GM12872 (cell line): ENCODE data around the gene H6PD.

Experiments used
- CTCF ChIP-seq: IDR thresholded peaks from 3 replicates; pipeline ENCODE4 v1.5.1; 2011; ENCODE audit warnings: low read depth, mild to moderate bottlenecking, low read length, moderate library complexity; ENCODE audit not compliant: insufficient read depth

Gene H6PD

GRCh38 chr1:9238134-9238533, 3.6 kb downstream of the H6PD start:
- no peak for TF ChIP-seq CTCF

- TF ChIP-seq CTCF = no peak
Observed at GRCh38 chr1:9238550-9238949, 4.0 kb downstream of the H6PD start.

- no peak for TF ChIP-seq CTCF
Observed at GRCh38 chr1:9239622-9240401, 5.2 kb downstream of the H6PD start.

- no peak for TF ChIP-seq CTCF
Observed at GRCh38 chr1:9240914-9241820, 6.6 kb downstream of the H6PD start.

GRCh38 chr1:9241891-9242290, 7.3 kb downstream of the H6PD start:
- no peak for TF ChIP-seq CTCF

- TF ChIP-seq CTCF = no peak
Observed at GRCh38 chr1:9242338-9242969, 7.9 kb downstream of the H6PD start.

- no peak for TF ChIP-seq CTCF
Observed at GRCh38 chr1:9243066-9243739, 8.6 kb downstream of the H6PD start.
